NCI-H1417 (cell line): ENCODE data around the gene LY6G6D.

Experiments used
- DNase-seq, 3 experiments: peaks; one replicate each; lab custom pipeline; 2025; lab: John Stamatoyannopoulos, UW

The LY6G6D gene

GRCh38 chr6:31719001-31719400 is 3.9 kb downstream of the LY6G6D start:
- no peak for DNase-seq

GRCh38 chr6:31720196-31720770 is 5.1 kb downstream of the LY6G6D start:
- DNase-seq = no peak

- no peak for DNase-seq
Measured at GRCh38 chr6:31721351-31722020, 6.3 kb downstream of the LY6G6D start, which contains the start of gene LY6G6C. LY6G6C (minus strand) TSS chr6:31721746; CDS start chr6:31721679, 67 bp downstream.

GRCh38 chr6:31722173-31722572 is 7.0 kb downstream of the LY6G6D start:
- no peak for DNase-seq

- no peak for DNase-seq
Measured at GRCh38 chr6:31723245-31723979, 8.3 kb downstream of the LY6G6D start, which contains the start of gene MPIG6B. MPIG6B (plus strand) TSS chr6:31723373; CDS start chr6:31723384, 11 bp downstream.

- DNase-seq = no peak
Measured at GRCh38 chr6:31723980-31724691, 9.0 kb downstream of the LY6G6D start.

- no peak for DNase-seq
Measured at GRCh38 chr6:31725502-31726350, 10.6 kb downstream of the LY6G6D start.

GRCh38 chr6:31727034-31727716 is 12.0 kb downstream of the LY6G6D start:
- no peak for DNase-seq

GRCh38 chr6:31727717-31728671 is 12.8 kb downstream of the LY6G6D start:
- DNase-seq = no peak

GRCh38 chr6:31728767-31729514 is 13.8 kb downstream of the LY6G6D start, which contains the start of gene DDAH2:
DDAH2 (minus strand) TSS chr6:31729299; CDS start chr6:31729161, 138 bp downstream.
- no peak for DNase-seq

- peak in 2 of 3 experiments; percentile 14 to 68 for DNase-seq
Measured at GRCh38 chr6:31729515-31729978, 14.4 kb downstream of the LY6G6D start.

- DNase-seq = peak in 1 of 3 experiments; percentile 62
Measured at GRCh38 chr6:31729979-31730630, 15.0 kb downstream of the LY6G6D start.

- DNase-seq = peak in 1 of 3 experiments; percentile 23
Measured at GRCh38 chr6:31730631-31731086, 15.5 kb downstream of the LY6G6D start.

- DNase-seq = peak in 1 of 3 experiments; percentile 10
Measured at GRCh38 chr6:31732029-31732428, 16.9 kb downstream of the LY6G6D start.

GRCh38 chr6:31733734-31734133 is 18.6 kb downstream of the LY6G6D start:
- DNase-seq = peak in 1 of 3 experiments; percentile 12

GRCh38 chr6:31734247-31734820 is 19.2 kb downstream of the LY6G6D start:
- no peak for DNase-seq

- DNase-seq = peak; percentile 8 to 47 (median 35)
Measured at GRCh38 chr6:31734821-31735406, 19.8 kb downstream of the LY6G6D start.
